ENCODE measurements around the gene MPL. TPM values are rescaled to one million over a fixed set of nuclear protein-coding genes. Genes with fewer than 3 reads are reported as not detected.

The MPL gene
- total and polyA plus RNA-seq, 10 of the 15 experiments (the other 5 are each of a cell fraction or from before 2014, with no cell fraction given): not detected

GRCh38 chr1:43382027-43382779 is 44.6 kb downstream of the MPL start:
- no peak overlapping the region for H3K9ac ChIP-seq (ENCODE audit: control insufficient read depth, insufficient read depth, low read length)
- H2AFZ ChIP-seq (ENCODE audit: control insufficient read depth, low read depth, low read length): no peak overlapping the region
- no peak for FAIRE-seq
- intact Hi-C loops (cut with micrococcal nuclease; ENCODE audit: unreplicated experiment): no loop called here
- no peaks in the 10 kb centered on the region for H3K27me3 ChIP-seq (replicated peaks in 1 of 2; ENCODE audit: control insufficient read depth in 2 of 2, insufficient read depth in 2 of 2, low read length in 1 of 2)
- no peak for TF ChIP-seq TAF1 (IDR thresholded peaks at IDR 0.05; ENCODE audit: borderline replicate concordance, low read depth, low read length)
- TF ChIP-seq RFX5 (IDR thresholded peaks at IDR 0.05; ENCODE audit: low read depth, low read length): no peak
- no peak for TF ChIP-seq NRF1 (conservative IDR thresholded peaks at IDR 0.05; ENCODE audit: low read depth, low read length)
- no peak for TF ChIP-seq NR2C1 (IDR thresholded peaks at IDR 0.05)
- TF ChIP-seq IKZF2 (IDR thresholded peaks at IDR 0.05): no peak
- no peak for TF ChIP-seq MTA3 (IDR thresholded peaks at IDR 0.05; ENCODE audit: borderline replicate concordance, low read length)
- no peak for TF ChIP-seq GATAD2B (conservative IDR thresholded peaks at IDR 0.05; ENCODE audit: low read depth)
- no peak for TF ChIP-seq ZNF207 (IDR thresholded peaks at IDR 0.05; ENCODE audit: borderline replicate concordance)
- no peak for TF ChIP-seq LARP7 (IDR thresholded peaks at IDR 0.05)
- no peak for TF ChIP-seq FOS (IDR thresholded peaks at IDR 0.05; ENCODE audit: borderline replicate concordance, extremely low read depth, insufficient read length)
- no peak for TF ChIP-seq CEBPB (IDR thresholded peaks at IDR 0.05; ENCODE audit: borderline replicate concordance in 1 of 2, low read depth in 2 of 2, low read length in 2 of 2)
- TF ChIP-seq KDM1A (IDR thresholded peaks at IDR 0.05; ENCODE audit: borderline replicate concordance): no peak
- no peak for TF ChIP-seq MTA2 (IDR thresholded peaks at IDR 0.05; ENCODE audit: low read depth)
- no peak for TF ChIP-seq HSF1 (IDR thresholded peaks at IDR 0.05; ENCODE audit: low read depth, low read length)
- TF ChIP-seq USF1 (IDR thresholded peaks at IDR 0.05; ENCODE audit: borderline replicate concordance, extremely low read length, insufficient read depth, low read depth, low read length): no peak
- no peak for DNase-seq (ENCODE audit: low read depth, low spot score)
- WGBS (ENCODE audit: insufficient coverage, insufficient replicate concordance, low lambda C conversion rate, missing lambda C conversion rate): 70% methylated on average over 6 of the region's 6 CpGs
- ATAC-seq: no peak
- CTCF ChIA-PET: interaction anchor here (1.0 to 1.6 kb wide), 3 partner anchors 144 to 155 kb away, joined by 3 to 4 read pairs (median 3); no protein-coding TSS in a partner anchor
- BruUV-seq (replicated peaks): no TSS peak
- no peaks in the 10 kb centered on the region for H3K9me3 ChIP-seq (replicated peaks; ENCODE audit: control insufficient read depth, insufficient read depth, low read length)
- H3K4me1 ChIP-seq (ENCODE audit: control insufficient read depth, insufficient read depth, low read length): no peaks in the 10 kb centered on the region; the same call in 1 of the 2 replicates
- RAD21 ChIA-PET (ENCODE audit: unreplicated experiment): no interaction called here
- H3K36me3 ChIP-seq (ENCODE audit: control insufficient read depth in 2 of 2, insufficient read depth in 2 of 2, low read length in 1 of 2): peaks cover 6 to 31% of the 10 kb centered on the region in 2 experiments
- no peak overlapping the region for H3K27ac ChIP-seq (ENCODE audit: control insufficient read depth, insufficient read depth)
- H3K79me2 ChIP-seq (ENCODE audit: control insufficient read depth, insufficient read depth, low read length): peaks cover 2% of the 10 kb centered on the region; the same call in 1 of the 2 replicates
- SMC1A ChIA-PET (ENCODE audit: uncharacterized antibody, unreplicated experiment): interaction anchor here (0.7 to 2.7 kb wide), 3 partner anchors 18 to 143 kb away, joined by 3 to 12 read pairs (median 3); no protein-coding TSS in a partner anchor
- POLR2A ChIA-PET: interaction anchor here (1.5 kb wide), 1 partner anchor 12 kb away, joined by 4 read pairs; no protein-coding TSS in a partner anchor
- in situ Hi-C loops (cut with MboI): no loop called here
- no peak overlapping the region for H3K4me2 ChIP-seq (ENCODE audit: control insufficient read depth, insufficient read depth)
- H4K20me1 ChIP-seq (ENCODE audit: control insufficient read depth, insufficient read depth): no peaks in the 10 kb centered on the region
- H3K4me3 ChIP-seq: no peak overlapping the region

Data from GM12878 (cell line).